Psoas muscle (tissue), 8 donors: ENCODE data around the gene CACNB4. TPM values are rescaled to one million over a fixed set of nuclear protein-coding genes. Genes with fewer than 3 reads are reported as not detected.
A peak's percentile ranks its signal among the peaks of the same experiment; 100 is the strongest.

Experiments used
- ATAC-seq, 4 donors: fragments of 200-7000 bp; cut with Tn5 transposase; one replicate each; pipeline ENCODE4 v1.9.1; 2020; ENCODE audit warnings: moderate library complexity in 3 of 4, mild to moderate bottlenecking in 2 of 4
- DNase-seq, 2 donors: peaks; one replicate each; pipeline ENCODE4 v3.0.0-alpha.2; 2020
- H3K27ac ChIP-seq: fragments of 200-600 bp; one replicate; pipeline ENCODE4 v1.8.0; 2022
- H3K27me3 ChIP-seq, 3 donors: fragments of 200-600 bp in 1 of 3; one replicate each; pipeline versions ENCODE4 v1.6.1 to v1.8.0; 2013 to 2022; ENCODE audit warnings: low read length in 2 of 3, mild to moderate bottlenecking in 2 of 3, moderate library complexity in 1 of 3; ENCODE audit not compliant: insufficient read depth in 3 of 3
- H3K36me3 ChIP-seq, 2 donors: fragments of 200-600 bp in 1 of 2; one replicate each; pipeline versions ENCODE4 v1.6.1 to v1.8.0; 2013 to 2022; ENCODE audit warnings: low read depth in 1 of 2, mild to moderate bottlenecking in 1 of 2, moderate library complexity in 1 of 2; ENCODE audit not compliant: insufficient read depth in 1 of 2
- H3K4me1 ChIP-seq: fragments of 200-600 bp; one replicate; pipeline ENCODE4 v1.8.0; 2022
- H3K4me3 ChIP-seq: fragments of 200-600 bp; one replicate; pipeline ENCODE4 v1.8.0; 2022; ENCODE audit warnings: mild to moderate bottlenecking
- H3K9me3 ChIP-seq: fragments of 200-600 bp; one replicate; pipeline ENCODE4 v1.8.0; 2022
- CTCF ChIP-seq: fragments of 200-600 bp; IDR thresholded peaks from one replicate; pipeline ENCODE4 v1.8.0; 2022; ENCODE audit warnings: antibody characterized with exemption
- WGBS, 3 donors: extraction: QIAGEN DNeasy Blood & Tissue Kit; methylation state at CpG; one replicate each; pipeline versions ENCODE4 v1.1.6 to v1.1.7; 2013; 5-methylcytosine and 5-hydroxymethylcytosine counted together
- intact Hi-C, 2 donors: fragments of 100-400 bp; cut with DNase I; formaldehyde crosslinking; loops; one replicate each; pipeline versions ENCODE4 v1.11.0 to v1.14.2; 2022
- polyA plus RNA-seq, 3 donors: library from polyadenylated mRNA; stranded (reverse); fragments of 200-250 nt; gene quantifications; one replicate each; pipeline ENCODE4 v1.2.3, GENCODE V29; 2013
- total RNA-seq, 4 donors: library from RNA; stranded (reverse); fragmentation: NEBNext Ultra II Directional in 2 of 4; extraction: Animal tissue kit (Norgen Biotek cat#: 25700) in 2 of 4; gene quantifications; one replicate each; pipeline versions ENCODE4 v1.2.1 to v1.2.4, GENCODE V29; 2021 to 2023
- donor health status: healthy with polysubstance abuse.
- donor health status: DM: no; HTN: no; CAD: no; lungs with moderate emphysema.
- donor health status: Bipolar disorder and iron deficiency.
- donor health status: healthy.
- donor health status: DM: yes; HTN: yes; CAD: no.
- donor health status: DM: no; HTN: no; CAD: no.
- donor health status: DM: no; HTN: no; CAD: no.
- donor health status: DM: yes; HTN: yes; CAD: no.

The CACNB4 gene
- total and polyA plus RNA-seq, 7 donors: 0.10 to 1.1 (median 0.21) TPM

- Histone ChIP-seq H3K9me3 (no peaks in the 10 kb centered on the region), H3K27me3 (no peaks in the 10 kb centered on the region), H3K36me3 (peaks cover 2 to 77% of the 10 kb centered on the region in 2 donors), H3K4me3 (no peak overlapping the region), H3K27ac (no peak overlapping the region), H3K4me1 (peaks cover 18% of the 10 kb centered on the region)
- intact Hi-C loops: loop anchor here in 1 of 2 donors (5.0 kb wide), 1 partner anchor 98 kb away; no protein-coding TSS in a partner anchor
- ATAC-seq: no peak
- no peak for DNase-seq
- TF ChIP-seq CTCF: no peak
- WGBS, 3 donors: 98 to 100% (median 99%) methylated on average over 1 of the region's 1 CpG
Measured at GRCh38 chr2:151805343-151805742, 293.5 kb downstream of the CACNB4 start.

GRCh38 chr2:151803811-151804210 lies 295.0 kb downstream of the CACNB4 start:
- peaks cover 2 to 73% of the 10 kb centered on the region in 2 donors for H3K36me3 ChIP-seq

GRCh38 chr2:151802315-151802714 lies 296.5 kb downstream of the CACNB4 start:
- H3K27me3 ChIP-seq: no peaks in the 10 kb centered on the region
- WGBS, 3 donors: 85 to 97% (median 94%) methylated on average over 2 of the region's 2 CpGs
- no peak overlapping the region for H3K4me3 ChIP-seq
- peaks cover 7% of the 10 kb centered on the region for H3K4me1 ChIP-seq
- no peaks in the 10 kb centered on the region for H3K9me3 ChIP-seq
- peaks cover 2 to 70% of the 10 kb centered on the region in 2 donors for H3K36me3 ChIP-seq
- intact Hi-C loops: no loop called here
- no peak for DNase-seq
- TF ChIP-seq CTCF: no peak
- no peak for ATAC-seq
- no peak overlapping the region for H3K27ac ChIP-seq

More at GRCh38 chr2:151803811-151804210, 295.0 kb downstream of the CACNB4 start:
- TF ChIP-seq CTCF: no peak
- no peaks in the 10 kb centered on the region for H3K9me3 ChIP-seq
- intact Hi-C loops: no loop called here
- DNase-seq: no peak
- no peak overlapping the region for H3K4me3 ChIP-seq
- no peak for ATAC-seq
- H3K27me3 ChIP-seq: no peaks in the 10 kb centered on the region
- H3K4me1 ChIP-seq: peaks cover 16% of the 10 kb centered on the region
- H3K27ac ChIP-seq: no peak overlapping the region

GRCh38 chr2:151799886-151800292 lies 299.0 kb downstream of the CACNB4 start:
- no peak for TF ChIP-seq CTCF

GRCh38 chr2:151796774-151797173 lies 302.1 kb downstream of the CACNB4 start:
- Histone ChIP-seq H3K27me3 (no peaks in the 10 kb centered on the region), H3K36me3 (peaks cover 0 to 16% of the 10 kb centered on the region in 2 donors), H3K4me3 (no peak overlapping the region), H3K4me1 (peaks cover 22% of the 10 kb centered on the region), H3K9me3 (no peaks in the 10 kb centered on the region), H3K27ac (peak overlapping the region; percentile 46)
- intact Hi-C loops: no loop called here
- WGBS, 3 donors: 71 to 75% (median 71%) methylated on average over 2 of the region's 2 CpGs
- peak in 1 of 4 donors; percentile 25 for ATAC-seq
- no peak for DNase-seq
- TF ChIP-seq CTCF: no peak

More at GRCh38 chr2:151799886-151800292, 299.0 kb downstream of the CACNB4 start:
- Histone ChIP-seq H3K36me3 (peaks cover 0 to 46% of the 10 kb centered on the region in 2 donors), H3K4me1 (peaks cover 22% of the 10 kb centered on the region), H3K27ac (no peak overlapping the region), H3K27me3 (no peaks in the 10 kb centered on the region), H3K4me3 (no peak overlapping the region), H3K9me3 (no peaks in the 10 kb centered on the region)
- DNase-seq: no peak
- intact Hi-C loops: no loop called here
- WGBS, 3 donors: 87 to 88% (median 88%) methylated on average over 3 of the region's 3 CpGs
- no peak for ATAC-seq
